Spleen (tissue), 7 donors: ENCODE measurements around the gene MMP15.

Source experiments
- POLR2A ChIP-seq, 3 donors: fragments of 450-650 bp; IDR thresholded peaks; one replicate each; pipeline ENCODE4 v1.5.1; 2017; ENCODE audit warnings: antibody characterized with exemption in 3 of 3, mild to moderate bottlenecking in 1 of 3
- TF ChIP-seq, protein P1 (sequence below), 11 experiments: fragments of 200-600 bp in 7 of 11; fragments of 450-650 bp in 4 of 11; sonication (generic) in 4 of 11; IDR thresholded peaks in 8 of 11; conservative IDR thresholded peaks in 3 of 11; 1 replicate in 7 of 11; 2 replicates in 4 of 11; pipeline versions ENCODE4 v1.4.0 to v1.8.0; 2016 to 2021; ENCODE audit warnings: antibody characterized with exemption in 11 of 11, inconsistent platforms in 4 of 11, mild to moderate bottlenecking in 1 of 11
- donor health status: DM: no; HTN: no; CAD: no; lungs with moderate emphysema.
- donor health status: DM: no; HTN: no; CAD: no.
- donor health status: DM: no; HTN: no; CAD: no.

DNA sequence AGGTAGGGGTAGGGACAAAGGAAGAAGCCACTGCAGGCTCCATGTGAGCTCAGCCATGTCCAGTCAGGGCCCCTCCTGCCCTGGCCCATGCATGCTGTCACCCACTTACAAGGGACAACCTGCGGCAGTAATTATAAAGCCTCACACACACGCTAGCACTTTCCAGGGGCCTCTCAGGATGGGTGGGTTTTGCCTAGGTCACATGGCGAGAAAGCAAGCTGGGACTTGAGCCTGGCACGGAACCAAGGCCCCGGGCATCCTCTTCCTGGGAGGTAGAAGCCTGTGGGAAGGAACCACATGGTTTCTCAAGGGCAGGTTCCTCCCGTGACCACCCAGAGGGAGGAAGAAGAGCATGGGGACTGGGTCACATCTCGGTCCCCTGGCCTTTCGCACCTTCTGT, 32.1 kb upstream of the MMP15 start:
- no peak for TF ChIP-seq POLR2A (IDR thresholded peaks at IDR 0.05)
- TF ChIP-seq, protein P1, sequence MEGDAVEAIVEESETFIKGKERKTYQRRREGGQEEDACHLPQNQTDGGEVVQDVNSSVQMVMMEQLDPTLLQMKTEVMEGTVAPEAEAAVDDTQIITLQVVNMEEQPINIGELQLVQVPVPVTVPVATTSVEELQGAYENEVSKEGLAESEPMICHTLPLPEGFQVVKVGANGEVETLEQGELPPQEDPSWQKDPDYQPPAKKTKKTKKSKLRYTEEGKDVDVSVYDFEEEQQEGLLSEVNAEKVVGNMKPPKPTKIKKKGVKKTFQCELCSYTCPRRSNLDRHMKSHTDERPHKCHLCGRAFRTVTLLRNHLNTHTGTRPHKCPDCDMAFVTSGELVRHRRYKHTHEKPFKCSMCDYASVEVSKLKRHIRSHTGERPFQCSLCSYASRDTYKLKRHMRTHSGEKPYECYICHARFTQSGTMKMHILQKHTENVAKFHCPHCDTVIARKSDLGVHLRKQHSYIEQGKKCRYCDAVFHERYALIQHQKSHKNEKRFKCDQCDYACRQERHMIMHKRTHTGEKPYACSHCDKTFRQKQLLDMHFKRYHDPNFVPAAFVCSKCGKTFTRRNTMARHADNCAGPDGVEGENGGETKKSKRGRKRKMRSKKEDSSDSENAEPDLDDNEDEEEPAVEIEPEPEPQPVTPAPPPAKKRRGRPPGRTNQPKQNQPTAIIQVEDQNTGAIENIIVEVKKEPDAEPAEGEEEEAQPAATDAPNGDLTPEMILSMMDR (IDR thresholded peaks at IDR 0.05 in 8 of 11, conservative IDR thresholded peaks at IDR 0.05 in 3 of 11) = no peak
